SH-SY5Y (cell line): ENCODE results near the gene HAND2.

Experiments
- GATA2 ChIP-seq: IDR thresholded peaks from 2 replicates; pipeline ENCODE4 v1.6.1; 2011; ENCODE audit warnings: mild to moderate bottlenecking, low read depth, low read length
- GATA3 ChIP-seq: IDR thresholded peaks from 2 replicates; pipeline ENCODE4 v1.6.1; 2011; ENCODE audit warnings: low read depth, mild to moderate bottlenecking, low read length, moderate library complexity

Gene HAND2

GRCh38 chr4:173530326-173531085 is 477 bp upstream of the HAND2 start:
- TF ChIP-seq GATA3 = no peak
- no peak for TF ChIP-seq GATA2

- TF ChIP-seq GATA3 (no peak), GATA2 (no peak)
Measured at GRCh38 chr4:173528378-173529321, 1.4 kb downstream of the HAND2 start.

GRCh38 chr4:173527103-173527891 is 2.7 kb downstream of the HAND2 start:
- no peak for TF ChIP-seq GATA3
- TF ChIP-seq GATA2 = 0 out of 2 replicates have a peak, but pooled peaks have one; percentile 10

- TF ChIP-seq GATA3 (no peak), GATA2 (no peak)
Measured at GRCh38 chr4:173526724-173527102, 3.3 kb downstream of the HAND2 start.

- TF ChIP-seq GATA2 (no peak), GATA3 (no peak)
Measured at GRCh38 chr4:173526027-173526482, 4.0 kb downstream of the HAND2 start.

GRCh38 chr4:173525118-173526011 is 4.7 kb downstream of the HAND2 start:
- no peak for TF ChIP-seq GATA2
- no peak for TF ChIP-seq GATA3

- TF ChIP-seq GATA2 (0 out of 2 replicates have a peak, but pooled peaks have one; percentile 10), GATA3 (no peak)
Measured at GRCh38 chr4:173524218-173525117, 5.6 kb downstream of the HAND2 start.

- TF ChIP-seq GATA2 (no peak), GATA3 (no peak)
Measured at GRCh38 chr4:173522951-173523395, 7.1 kb downstream of the HAND2 start.

- TF ChIP-seq GATA3 (no peak), GATA2 (peak; percentile 93)
Measured at GRCh38 chr4:173522160-173522950, 7.7 kb downstream of the HAND2 start.

GRCh38 chr4:173521467-173522159 is 8.4 kb downstream of the HAND2 start:
- TF ChIP-seq GATA3 = no peak
- 0 out of 2 replicates have a peak, but pooled peaks have one; percentile 16 for TF ChIP-seq GATA2

- TF ChIP-seq GATA3 (no peak), GATA2 (no peak)
Measured at GRCh38 chr4:173520921-173521466, 9.0 kb downstream of the HAND2 start.
